Right ventricle myocardium inferior (tissue), 1 donor: Measurements from ENCODE around the gene HASPIN. TPM values are rescaled to one million over a fixed set of nuclear protein-coding genes. Genes with fewer than 3 reads are reported as not detected.

Source experiments
- total RNA-seq: library from RNA; stranded (reverse); fragmentation: NEBNext Ultra II Directional; extraction: Animal tissue kit (Norgen Biotek cat#: 25700); gene quantifications from one replicate; pipeline ENCODE4 v1.2.1, GENCODE V29; 2021
- donor health status: DM: no; HTN: yes; CAD: no; lungs with severe emphysema.

Gene HASPIN
- total RNA-seq, 1 donor from 2014 or later, result 0.22 TPM

Other genes starting within 250 kb of the HASPIN start
- gene ASPA, start 247.9 kb upstream of the HASPIN start, total RNA-seq, result 3.8 TPM
- gene TRPV3, start 166.1 kb upstream of the HASPIN start, total RNA-seq, result 0.84 TPM
- gene TRPV1, start 114.5 kb upstream of the HASPIN start, total RNA-seq, result 4.1 TPM
- 4.4 TPM for gene SHPK, start 87.7 kb upstream of the HASPIN start, total RNA-seq
- 6.6 TPM for gene CTNS, start 87.1 kb upstream of the HASPIN start, total RNA-seq
- gene TAX1BP3, start 55.3 kb upstream of the HASPIN start, total RNA-seq, result 157 TPM
- gene EMC6, start 55.1 kb upstream of the HASPIN start, total RNA-seq, result 65.5 TPM
- gene P2RX5, start 27.7 kb upstream of the HASPIN start, total RNA-seq, result 19.4 TPM
- 17.6 TPM for gene ITGAE, start 77.3 kb downstream of the HASPIN start, total RNA-seq
- gene NCBP3, start 122.3 kb downstream of the HASPIN start, total RNA-seq, result 15.3 TPM
- 3.8 TPM for gene CAMKK1, start 169.2 kb downstream of the HASPIN start, total RNA-seq
- gene P2RX1, start 192.6 kb downstream of the HASPIN start, total RNA-seq, result 0.16 TPM
- 7.7 TPM for gene ATP2A3, start 240.5 kb downstream of the HASPIN start, total RNA-seq